Mucosa of descending colon (tissue), 3 donors: ENCODE measurements around the gene PCBP4. TPM values are rescaled to one million over a fixed set of nuclear protein-coding genes. Genes with fewer than 3 reads are reported as not detected.

Experiments
- ATAC-seq: fragments of 200-7000 bp; cut with Tn5 transposase; one replicate; pipeline ENCODE4 v1.9.1; 2020; ENCODE audit warnings: mild to moderate bottlenecking, moderate library complexity
- DNase-seq, 3 donors: peaks; one replicate each; pipeline ENCODE4 v3.0.0-alpha.2; 2020
- H3K36me3 ChIP-seq: fragments of 200-600 bp; one replicate; pipeline ENCODE4 v1.8.0; 2021; ENCODE audit warnings: low read depth, mild to moderate bottlenecking
- H3K4me1 ChIP-seq: fragments of 200-600 bp; one replicate; pipeline ENCODE4 v1.8.0; 2021; ENCODE audit warnings: low read depth, mild to moderate bottlenecking
- H3K4me3 ChIP-seq: fragments of 200-600 bp; one replicate; pipeline ENCODE4 v1.8.0; 2021; ENCODE audit warnings: mild to moderate bottlenecking
- H3K9me3 ChIP-seq: fragments of 200-600 bp; one replicate; pipeline ENCODE4 v1.8.0; 2021; ENCODE audit warnings: mild to moderate bottlenecking
- intact Hi-C, 2 donors: fragments of 100-400 bp; cut with DNase I in 1 of 2; cut with micrococcal nuclease in 1 of 2; formaldehyde crosslinking; loops; one replicate each; pipeline versions ENCODE4 v1.11.0 to v1.11.1; 2022; cut with DNase I, micrococcal nuclease
- total RNA-seq, 3 donors: library from RNA; stranded (reverse); fragmentation: NEBNext Ultra II Directional in 2 of 3; extraction: Animal tissue kit (Norgen Biotek cat#: 25700) in 2 of 3; gene quantifications; one replicate each; pipeline versions ENCODE4 v1.2.1 to v1.2.4, GENCODE V29; 2021 to 2023
- TF ChIP-seq, protein P1 (sequence below): fragments of 200-600 bp; IDR thresholded peaks from one replicate; pipeline ENCODE4 v1.8.0; 2022; ENCODE audit warnings: antibody characterized with exemption, mild to moderate bottlenecking
- donor health status: DM: no; HTN: no; CAD: no; lungs with moderate emphysema.
- donor health status: DM: no; HTN: no; CAD: no.
- donor health status: DM: no; HTN: yes; CAD: no.

Gene PCBP4
- total RNA-seq, 3 donors from 2014 or later = 17.8 to 41.9 (median 25.9) TPM

DNA sequence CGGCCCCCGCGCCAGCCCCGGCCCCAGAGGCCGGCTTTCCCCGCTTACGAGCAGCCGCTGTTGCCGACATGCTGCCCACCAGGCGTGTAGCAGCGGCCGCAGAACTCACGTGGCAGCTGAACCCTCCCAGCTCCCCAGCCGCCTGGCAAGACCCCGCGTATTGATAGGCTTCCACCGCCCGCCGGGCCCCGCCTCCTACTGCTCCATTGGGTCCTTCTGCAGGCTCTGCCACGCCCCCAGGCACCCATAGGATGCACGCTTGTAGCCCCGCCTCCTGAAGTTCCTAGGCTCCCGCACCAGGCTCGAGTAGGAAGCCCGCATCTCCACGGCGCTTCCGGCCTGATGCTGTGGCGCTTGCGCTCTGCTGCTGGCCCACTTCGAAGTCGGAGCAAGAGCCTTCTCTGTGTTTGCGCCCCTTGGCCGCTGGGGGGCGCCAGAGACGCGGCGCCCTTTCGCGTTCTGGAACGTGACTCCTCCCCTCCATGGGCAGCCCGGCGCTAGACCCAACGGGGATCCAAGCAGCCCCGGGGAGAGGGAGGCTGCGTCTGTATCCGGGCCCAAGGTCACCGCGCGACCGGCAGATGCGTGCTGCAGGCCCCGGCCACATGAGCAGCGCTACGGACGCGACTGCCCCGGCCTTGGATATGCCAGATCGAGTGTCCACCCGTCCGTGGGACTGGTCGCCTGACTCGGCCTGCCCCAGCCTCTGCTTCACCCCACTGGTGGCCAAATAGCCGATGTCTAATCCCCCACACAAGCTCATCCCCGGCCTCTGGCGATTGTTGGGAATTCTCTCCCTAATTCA, 25.3 kb downstream of the PCBP4 start, which contains the start of the genes PARP3 and RRP9:
TSS of gene PARP3 (plus strand) at position 566 of the 805 bp plus-strand sequence. CDS start 993 bp downstream, outside the sequence.
TSS of gene RRP9 (minus strand) at position 107 of the 805 bp plus-strand sequence. CDS start at position 70, 37 bp downstream.
- ATAC-seq (peak; percentile 91), DNase-seq (peak; percentile 99 to 100 (median 100))
- intact Hi-C loops = no loop called here
- peak within 1 kb of the TSS; percentile 72 for H3K4me3 ChIP-seq
- H3K9me3 ChIP-seq = no peaks in the 10 kb centered on the region
- TF ChIP-seq, protein P1, sequence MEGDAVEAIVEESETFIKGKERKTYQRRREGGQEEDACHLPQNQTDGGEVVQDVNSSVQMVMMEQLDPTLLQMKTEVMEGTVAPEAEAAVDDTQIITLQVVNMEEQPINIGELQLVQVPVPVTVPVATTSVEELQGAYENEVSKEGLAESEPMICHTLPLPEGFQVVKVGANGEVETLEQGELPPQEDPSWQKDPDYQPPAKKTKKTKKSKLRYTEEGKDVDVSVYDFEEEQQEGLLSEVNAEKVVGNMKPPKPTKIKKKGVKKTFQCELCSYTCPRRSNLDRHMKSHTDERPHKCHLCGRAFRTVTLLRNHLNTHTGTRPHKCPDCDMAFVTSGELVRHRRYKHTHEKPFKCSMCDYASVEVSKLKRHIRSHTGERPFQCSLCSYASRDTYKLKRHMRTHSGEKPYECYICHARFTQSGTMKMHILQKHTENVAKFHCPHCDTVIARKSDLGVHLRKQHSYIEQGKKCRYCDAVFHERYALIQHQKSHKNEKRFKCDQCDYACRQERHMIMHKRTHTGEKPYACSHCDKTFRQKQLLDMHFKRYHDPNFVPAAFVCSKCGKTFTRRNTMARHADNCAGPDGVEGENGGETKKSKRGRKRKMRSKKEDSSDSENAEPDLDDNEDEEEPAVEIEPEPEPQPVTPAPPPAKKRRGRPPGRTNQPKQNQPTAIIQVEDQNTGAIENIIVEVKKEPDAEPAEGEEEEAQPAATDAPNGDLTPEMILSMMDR = peak; percentile 99
- peaks cover 7% of the 10 kb centered on the region for H3K36me3 ChIP-seq
- H3K4me1 ChIP-seq = peaks cover 22% of the 10 kb centered on the region

DNA sequence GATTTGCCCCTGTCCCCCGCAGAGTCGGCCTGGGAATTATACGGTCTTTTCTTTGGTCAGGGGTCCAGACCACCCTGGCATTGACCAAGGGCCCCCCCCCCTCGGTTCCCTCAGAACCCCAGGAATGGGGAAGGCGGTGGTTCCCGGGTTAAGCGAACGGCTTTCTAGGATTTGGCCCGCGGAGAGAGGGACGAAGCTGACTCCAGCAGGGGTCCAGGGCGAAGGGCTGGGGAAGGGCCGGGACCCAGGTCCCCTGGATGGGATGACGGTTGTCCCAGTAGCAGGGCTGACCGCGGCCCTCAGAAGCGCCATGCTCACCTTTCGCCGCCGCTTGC, 25.8 kb downstream of the PCBP4 start:
- intact Hi-C loops = no loop called here

DNA sequence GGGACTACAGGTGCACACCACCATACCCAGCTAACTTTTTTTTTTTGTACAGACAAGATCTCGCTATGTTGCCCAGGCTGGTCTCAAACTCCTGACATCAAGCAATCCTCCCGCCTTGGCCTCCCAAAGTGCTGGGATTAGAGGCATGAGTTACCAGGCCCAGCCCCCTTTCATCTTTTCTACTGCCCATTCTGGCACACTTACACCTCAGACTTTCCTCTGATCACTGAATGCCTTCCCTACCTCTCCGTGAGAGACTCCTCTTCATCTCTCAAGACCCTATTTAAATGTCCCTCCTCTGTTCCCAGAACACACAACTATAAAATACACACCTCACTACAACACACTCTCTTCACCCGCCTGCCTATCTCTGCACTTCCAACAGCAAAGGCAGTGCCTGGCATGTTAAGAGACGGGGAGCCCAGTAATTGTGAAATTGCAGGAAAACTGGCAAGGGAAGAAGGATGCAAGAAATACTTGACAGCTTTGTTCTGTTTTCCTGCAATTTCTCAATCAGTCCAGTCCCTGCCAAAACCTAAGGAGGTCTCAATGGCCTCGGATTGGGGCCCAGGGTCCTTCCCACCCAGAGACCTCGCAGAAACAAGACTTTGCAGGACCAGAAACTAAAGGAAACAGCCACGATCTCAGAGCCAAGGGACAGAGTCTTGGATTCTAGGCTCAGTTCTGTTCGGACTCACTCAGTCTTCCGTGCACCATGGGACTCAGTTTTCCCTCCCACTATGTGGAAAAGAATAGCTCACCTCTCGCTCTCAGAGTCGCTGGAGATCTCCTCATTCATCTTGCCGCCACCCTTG, 26.4 kb downstream of the PCBP4 start:
- DNase-seq (no peak), ATAC-seq (no peak)
- peaks cover 9% of the 10 kb centered on the region for H3K36me3 ChIP-seq
- H3K4me1 ChIP-seq = peaks cover 22% of the 10 kb centered on the region
- H3K9me3 ChIP-seq = no peaks in the 10 kb centered on the region
- intact Hi-C loops = no loop called here
- TF ChIP-seq, protein P1 = no peak
- no peak overlapping the region for H3K4me3 ChIP-seq

More for the DNA sequence above, 25.8 kb downstream of the PCBP4 start:
- Histone ChIP-seq H3K4me3 (peak overlapping the region; percentile 72), H3K9me3 (no peaks in the 10 kb centered on the region), H3K4me1 (peaks cover 22% of the 10 kb centered on the region), H3K36me3 (peaks cover 9% of the 10 kb centered on the region)
- ATAC-seq (no peak), DNase-seq (no peak)
- TF ChIP-seq, protein P1 = no peak

DNA sequence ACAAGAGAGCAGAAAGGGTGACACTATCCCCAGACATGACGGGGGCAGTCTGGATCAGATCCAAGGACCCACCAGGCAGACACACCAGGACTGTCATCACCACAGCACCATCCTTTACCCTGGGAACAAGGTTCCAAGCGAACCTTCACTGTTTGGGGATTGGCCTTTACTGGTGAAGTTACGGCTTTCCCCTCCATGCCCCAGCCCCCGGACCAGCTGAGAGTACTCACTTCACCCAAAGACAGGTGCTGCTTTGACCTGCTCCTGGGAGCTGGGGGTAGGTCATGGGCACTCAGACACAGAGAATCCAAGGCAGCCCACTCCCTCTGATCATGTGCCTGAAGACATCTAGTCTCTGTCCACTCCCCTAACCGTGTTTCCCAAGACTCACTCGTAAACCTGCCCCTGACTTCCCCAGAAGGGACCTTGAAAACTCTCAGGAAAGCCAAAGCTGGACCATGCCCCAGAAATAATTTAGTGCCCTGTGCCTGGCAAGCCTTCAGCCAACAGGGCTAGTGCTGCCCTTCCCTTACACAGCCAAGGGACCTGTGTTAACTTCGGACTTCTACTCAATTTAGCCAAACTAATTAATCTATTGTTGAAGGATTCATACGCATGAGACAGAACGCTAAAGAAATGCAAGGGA, 28.4 kb downstream of the PCBP4 start:
- Histone ChIP-seq H3K4me1 (peaks cover 22% of the 10 kb centered on the region), H3K36me3 (peaks cover 9% of the 10 kb centered on the region), H3K4me3 (no peak overlapping the region), H3K9me3 (no peaks in the 10 kb centered on the region)
- ATAC-seq (no peak), DNase-seq (no peak)
- TF ChIP-seq, protein P1 = no peak
- intact Hi-C loops = no loop called here

DNA sequence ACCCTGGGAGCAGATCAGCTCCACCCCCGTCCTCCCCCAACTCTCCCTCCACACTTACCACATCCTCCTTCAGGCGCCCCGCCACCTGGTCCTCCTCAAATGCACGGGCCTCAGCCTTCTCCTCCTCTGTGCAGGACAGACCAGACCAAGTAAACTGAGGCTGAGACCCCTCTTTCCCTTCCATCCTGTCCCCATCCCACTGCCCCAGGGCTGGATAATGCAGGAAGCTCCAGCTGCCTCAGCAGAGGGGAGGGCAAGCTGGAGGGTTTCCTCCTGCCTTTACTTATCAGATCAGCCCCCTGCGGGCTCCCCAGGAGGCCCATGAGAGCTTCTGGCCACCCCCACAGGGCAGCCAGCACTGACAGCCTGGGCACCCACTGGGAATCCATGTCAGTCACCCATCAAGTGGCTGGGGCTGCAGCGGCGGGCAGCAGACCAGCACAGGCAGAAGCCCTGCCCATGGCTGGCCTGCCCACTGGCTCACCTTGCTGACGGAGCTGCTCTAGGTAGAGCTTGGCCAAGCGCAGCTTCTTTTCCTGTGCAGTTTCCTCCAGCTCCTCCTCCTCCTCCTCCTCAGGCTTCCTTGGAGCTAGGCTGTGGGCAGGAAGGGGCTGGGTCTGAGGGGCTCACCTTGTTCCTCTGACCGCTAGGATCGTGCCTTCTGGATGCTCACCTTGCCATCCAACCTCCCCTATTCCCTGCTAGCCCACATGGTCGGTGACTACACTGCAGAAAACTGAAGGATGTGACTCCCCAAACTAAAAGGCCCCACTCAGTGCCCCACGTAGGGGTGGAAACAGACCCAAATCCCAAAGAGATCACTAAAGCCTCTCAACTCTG, 29.4 kb downstream of the PCBP4 start:
- Histone ChIP-seq H3K4me1 (peaks cover 17% of the 10 kb centered on the region), H3K4me3 (no peak overlapping the region), H3K36me3 (peaks cover 9% of the 10 kb centered on the region), H3K9me3 (no peaks in the 10 kb centered on the region)
- TF ChIP-seq, protein P1 = no peak
- no peak for ATAC-seq
- DNase-seq = no peak
- intact Hi-C loops = no loop called here
